SKM-1 treated with dmso at 0.1 percent for 144 hours (cell line): ENCODE measurements around the gene SLA2.
A peak's percentile ranks its signal among the peaks of the same experiment; 100 is the strongest.
"Not testable (repeated sequence)": the region's sequence is repeated elsewhere in the genome, so short reads cannot be mapped to it uniquely, and the experiment has no call there.

Experiments used
- DNase-seq: peaks from one replicate; lab custom pipeline; 2025; ENCODE audit not compliant: unreplicated experiment; lab: John Stamatoyannopoulos, UW

Gene SLA2

DNA sequence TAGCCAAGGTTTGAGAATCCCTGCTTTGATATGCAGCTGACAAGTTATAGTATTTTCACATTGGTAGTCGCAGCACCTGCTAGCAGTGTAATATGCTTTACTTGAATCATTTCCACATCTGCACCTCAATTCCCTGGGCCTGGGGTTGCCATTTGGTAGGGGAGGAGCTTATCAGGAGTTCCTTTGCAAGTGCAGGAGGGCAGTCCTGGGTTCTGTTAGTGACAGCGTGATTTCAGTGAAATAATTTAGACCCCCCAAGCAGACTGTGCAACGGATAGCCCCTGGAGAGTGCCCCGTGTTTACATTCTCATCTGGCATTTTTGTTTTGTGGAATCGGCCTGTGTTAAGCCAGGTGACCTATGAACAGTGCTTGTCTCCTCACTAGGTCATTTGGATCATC, 34.4 kb downstream of the SLA2 start:
- DNase-seq: no peak

DNA sequence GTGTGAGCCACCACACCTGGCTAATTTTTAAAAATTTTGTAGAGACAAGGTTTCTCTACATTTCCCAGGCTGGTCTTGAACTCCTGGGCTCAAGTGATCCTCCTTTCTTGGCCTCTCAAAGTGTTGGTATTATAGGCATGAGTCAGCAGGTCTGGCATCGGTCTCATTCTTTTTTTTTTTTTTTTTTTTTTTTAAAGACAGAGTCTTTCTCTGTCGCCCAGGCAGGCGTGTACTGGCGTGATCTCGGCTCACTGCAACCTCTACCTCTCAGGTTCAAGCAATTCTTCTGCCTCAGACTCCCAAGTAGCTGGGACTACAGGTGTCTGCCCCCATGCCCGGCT, 37.6 kb downstream of the SLA2 start:
- DNase-seq: not testable (repeated sequence)

DNA sequence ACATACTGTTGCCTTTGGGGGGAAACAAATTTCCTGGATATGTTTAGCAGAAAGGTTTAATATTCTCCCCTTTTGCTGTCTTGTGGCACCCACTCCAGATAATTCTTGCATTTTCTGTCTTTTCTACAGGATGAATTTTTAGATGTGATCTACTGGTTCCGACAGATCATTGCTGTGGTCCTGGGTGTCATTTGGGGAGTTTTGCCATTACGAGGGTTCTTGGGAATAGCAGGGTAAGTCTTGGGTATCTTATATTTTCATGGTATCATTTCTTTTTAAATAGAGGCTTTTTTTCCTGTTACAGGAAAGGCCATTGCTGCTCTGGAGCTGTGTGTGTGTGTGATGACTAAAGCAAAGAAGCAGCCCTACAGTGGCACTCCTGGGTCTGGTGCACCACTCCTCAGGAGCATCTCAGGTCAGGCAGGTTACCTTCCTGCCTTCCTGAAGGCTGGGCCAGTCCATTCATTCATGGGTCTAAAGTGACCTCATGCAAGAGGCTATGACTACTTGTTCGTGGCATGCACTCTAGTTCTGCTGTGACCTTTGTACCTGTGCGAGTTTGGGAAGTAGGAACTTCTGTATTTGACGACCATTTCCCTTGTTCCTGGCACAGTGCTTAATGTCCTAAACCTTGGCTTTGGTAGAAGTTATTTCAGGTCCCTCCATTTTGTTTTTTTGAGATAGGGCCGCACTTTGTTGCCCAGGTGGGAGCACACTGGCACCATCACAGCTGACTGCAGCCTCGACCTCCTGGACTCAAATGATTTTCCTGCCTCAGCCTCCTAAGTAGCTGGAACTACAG, 38.2 kb downstream of the SLA2 start:
- no peak for DNase-seq

DNA sequence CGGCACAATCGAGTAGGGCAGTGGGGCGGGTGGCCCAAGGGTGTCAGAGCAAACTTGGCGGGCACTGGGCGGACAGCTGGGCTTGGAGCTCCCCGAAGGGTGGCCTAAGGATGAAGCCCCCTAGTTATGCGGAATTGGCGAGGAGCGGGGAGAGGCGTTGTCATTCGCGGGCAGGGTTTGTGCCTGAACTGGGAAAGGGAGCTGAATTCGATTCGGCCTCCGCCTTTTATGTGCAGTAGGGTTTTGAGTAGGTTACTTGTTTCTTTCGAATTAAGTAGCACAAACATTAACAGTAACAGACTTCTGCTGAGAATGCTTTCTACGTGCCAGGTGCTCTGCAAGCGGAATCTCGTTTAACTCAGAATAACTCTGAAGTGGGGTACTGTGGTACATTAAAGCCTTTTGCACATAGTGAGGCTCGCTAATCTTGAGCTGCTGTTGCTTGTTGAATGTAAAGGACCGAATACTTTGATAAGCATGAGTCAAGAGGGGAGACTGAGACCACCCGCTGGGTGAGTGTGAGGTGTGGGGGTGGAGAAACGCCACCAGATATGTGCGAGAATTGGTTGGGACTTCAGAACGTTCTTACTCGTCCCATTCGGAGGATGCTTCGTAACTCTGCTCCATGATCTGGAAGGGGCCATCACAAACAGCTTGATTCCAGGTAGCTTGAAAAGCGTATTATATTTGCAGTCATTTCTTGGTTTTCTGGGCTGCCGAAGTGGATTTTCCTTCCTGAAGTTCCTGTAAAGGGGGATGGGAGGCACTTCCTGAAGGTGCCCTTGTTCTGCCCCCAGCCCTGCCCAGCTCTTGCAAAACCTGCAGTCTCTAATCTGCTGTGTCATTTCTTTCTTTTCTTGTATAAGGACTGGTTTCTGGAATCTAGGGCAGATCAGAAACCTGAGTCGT, 39.6 kb downstream of the SLA2 start:
- DNase-seq: peak; percentile 64

DNA sequence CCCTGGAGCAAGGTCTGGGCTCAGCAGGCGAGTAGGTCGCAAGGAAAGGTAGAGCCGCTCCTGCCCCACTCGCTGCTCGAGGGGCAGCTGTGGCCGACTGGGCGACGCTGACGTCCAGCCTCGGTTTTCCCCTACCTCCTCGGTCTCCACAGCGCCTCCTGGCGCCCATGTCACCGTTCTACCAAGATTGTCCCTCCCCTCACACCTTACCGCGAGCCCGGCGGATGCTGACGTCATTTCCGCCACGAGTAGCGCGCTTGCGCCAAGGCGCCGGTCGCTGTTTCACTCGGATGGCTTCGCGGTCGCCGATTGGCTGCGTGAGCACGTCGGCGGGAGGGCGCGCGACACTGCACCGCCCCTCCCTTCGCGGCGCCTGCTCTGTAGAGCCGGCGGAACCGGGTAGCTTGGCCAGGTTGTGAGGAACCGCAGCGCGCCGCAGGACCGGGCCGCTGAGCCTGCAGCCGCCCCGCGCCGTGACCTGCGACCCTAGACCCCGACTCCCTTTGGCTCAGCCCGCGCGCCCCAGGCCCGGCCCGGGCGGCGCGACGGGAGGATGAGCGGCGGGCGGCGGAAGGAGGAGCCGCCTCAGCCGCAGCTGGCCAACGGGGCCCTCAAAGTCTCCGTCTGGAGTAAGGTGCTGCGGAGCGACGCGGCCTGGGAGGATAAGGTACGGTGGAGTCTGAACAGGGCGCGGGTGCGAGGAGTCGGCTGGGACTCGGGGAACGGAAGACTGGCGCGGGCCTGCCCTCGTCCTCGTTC, 40.4 kb downstream of the SLA2 start, which contains the start of gene RAB5IF:
TSS of gene RAB5IF (plus strand) at position 381 of the 759 bp plus-strand sequence. CDS start at position 554, 173 bp downstream.
- DNase-seq: peak; percentile 97

DNA sequence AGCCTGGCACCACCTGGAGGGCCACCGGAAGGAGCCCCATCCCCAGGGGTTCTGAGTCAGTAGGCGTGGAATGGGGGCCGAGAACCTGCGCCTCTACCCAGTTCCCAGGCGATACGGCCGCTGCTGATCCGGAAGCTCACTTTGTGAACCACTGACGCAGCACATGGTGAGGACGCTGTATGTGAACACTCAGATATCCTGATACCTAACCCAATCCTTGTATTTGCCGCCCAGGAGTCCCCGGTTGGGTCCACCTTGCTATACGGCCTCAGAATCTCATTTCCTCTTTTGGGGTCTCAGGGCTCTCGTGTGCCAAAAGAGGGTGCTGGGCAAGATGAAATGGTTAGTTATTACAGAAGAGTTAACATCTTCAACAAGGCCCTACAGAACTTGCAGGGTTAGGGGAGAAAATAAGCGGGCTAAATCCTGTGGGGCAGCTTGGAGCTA, 41.0 kb downstream of the SLA2 start:
- no peak for DNase-seq

DNA sequence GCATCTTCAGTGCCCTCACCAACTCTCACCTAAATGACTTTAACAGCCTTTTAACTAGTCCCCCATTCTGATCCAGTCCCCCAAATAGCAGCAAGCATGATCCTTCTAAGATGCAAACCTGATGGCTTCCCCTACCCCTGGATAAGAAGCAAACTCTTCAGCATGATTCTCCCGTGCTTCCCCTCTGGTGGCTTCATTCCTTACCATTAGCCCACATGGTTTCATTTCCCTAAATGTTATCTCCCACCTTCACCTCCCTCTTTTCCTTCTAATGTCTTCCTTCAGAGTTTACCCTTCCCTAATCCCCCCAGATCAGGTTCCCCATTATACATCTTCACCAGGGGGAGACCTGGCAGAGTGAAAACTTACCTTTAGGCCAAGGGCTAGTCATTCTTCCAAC, 44.5 kb downstream of the SLA2 start:
- DNase-seq: no peak

DNA sequence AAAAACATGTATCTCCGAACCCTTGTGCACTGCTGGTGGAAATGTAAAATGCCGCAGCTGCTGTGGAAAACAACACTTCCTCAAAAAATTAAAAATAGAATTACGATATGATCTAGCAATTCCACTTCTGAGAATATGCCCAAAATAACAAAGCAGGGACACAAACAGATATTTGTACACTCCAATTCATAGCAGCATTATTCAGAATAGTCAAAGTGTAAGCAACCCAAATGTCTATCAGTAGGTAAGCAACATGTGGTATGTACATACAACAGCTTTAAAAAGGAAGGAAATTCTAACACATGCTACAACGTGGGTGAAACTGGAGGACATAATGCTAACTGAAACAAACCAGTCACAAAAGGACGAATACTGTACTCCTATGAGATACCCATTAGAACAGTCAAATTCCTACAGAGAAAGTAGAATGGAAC, 46.1 kb downstream of the SLA2 start:
- no peak for DNase-seq

DNA sequence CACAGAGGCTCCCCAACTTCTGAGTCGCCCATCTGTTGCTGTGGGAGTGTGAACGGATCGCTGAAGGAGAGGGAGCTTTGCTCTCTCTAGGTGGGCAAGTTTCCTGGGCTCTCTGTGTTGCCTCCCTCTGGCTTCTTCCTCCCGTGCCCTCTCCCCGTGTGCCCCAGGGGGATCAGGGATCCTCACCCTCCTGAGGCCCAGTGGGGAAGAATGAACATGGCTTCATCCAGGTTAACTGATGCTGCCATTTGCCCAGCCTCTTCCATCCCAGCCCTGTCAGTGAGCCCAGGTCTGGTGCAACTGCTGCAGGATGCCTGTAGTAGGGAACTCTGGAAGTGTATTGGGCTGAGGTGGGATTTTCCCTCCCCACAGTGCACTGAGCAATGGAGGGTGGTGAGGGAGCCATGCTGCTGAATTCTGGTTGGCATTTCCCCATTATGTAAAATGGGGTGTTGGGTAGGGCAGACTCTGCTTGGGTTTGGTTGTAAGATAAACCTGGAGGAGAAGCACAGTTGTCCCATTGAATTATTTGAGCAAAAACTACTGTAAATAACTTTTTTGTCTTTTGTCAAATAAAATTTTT, 52.6 kb downstream of the SLA2 start:
- no peak for DNase-seq

DNA sequence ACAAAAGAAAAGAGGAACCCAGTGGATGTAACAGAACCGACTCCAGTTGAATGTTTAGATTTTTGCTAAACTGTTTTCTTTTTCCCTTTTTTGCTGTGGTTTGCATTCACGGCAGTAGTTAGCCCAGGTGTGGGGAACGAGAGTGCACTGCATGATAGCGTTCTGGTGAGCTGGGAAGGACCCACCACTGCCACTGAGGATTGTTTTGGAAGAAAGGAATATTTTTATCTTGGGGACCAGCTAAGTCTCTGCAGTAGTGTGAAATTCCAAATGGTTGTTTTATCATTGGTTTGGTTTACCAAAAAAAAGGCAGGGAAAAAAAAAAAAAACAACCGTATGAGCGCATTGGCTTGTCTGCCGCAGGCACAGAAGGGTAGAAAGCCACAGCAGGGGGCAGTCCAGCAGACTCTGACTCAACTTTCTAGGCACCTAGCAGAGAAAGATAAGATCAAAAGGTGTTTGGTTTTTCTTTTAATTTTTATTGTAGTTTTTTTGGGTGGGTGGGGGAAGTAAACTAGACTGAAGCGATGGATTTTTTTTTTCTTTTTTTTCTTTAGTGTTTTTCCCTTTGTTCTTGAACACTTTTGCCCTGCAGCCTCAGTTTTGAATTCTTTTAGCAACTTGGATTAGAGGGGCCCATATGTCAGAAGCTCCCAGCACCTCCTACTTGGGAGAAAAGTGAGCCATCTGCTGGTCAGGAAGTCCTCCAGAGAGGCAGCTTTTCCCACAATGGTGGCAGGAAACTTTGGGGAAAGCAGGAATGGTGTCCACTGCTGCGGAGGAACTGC, 53.9 kb downstream of the SLA2 start:
- no peak for DNase-seq

DNA sequence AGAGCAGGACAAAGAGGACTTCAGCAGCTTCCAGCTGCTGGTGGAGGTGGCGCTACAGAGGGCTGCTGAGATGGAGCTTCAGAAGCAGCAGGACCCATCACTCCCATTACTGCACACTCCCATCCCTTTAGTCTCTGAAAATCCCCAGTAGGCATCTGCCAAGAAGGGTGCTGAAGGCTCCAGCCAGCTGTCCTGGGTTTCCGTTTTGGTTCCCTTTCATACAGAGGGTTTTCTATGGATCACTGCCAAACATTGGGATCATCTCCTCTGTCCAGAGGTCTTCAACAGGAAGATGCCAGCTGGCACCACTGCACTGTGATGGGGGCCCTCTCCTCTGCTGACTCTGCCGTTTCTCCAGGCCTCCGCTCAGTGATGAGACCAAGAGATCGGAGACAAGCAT, 54.7 kb downstream of the SLA2 start:
- no peak for DNase-seq

DNA sequence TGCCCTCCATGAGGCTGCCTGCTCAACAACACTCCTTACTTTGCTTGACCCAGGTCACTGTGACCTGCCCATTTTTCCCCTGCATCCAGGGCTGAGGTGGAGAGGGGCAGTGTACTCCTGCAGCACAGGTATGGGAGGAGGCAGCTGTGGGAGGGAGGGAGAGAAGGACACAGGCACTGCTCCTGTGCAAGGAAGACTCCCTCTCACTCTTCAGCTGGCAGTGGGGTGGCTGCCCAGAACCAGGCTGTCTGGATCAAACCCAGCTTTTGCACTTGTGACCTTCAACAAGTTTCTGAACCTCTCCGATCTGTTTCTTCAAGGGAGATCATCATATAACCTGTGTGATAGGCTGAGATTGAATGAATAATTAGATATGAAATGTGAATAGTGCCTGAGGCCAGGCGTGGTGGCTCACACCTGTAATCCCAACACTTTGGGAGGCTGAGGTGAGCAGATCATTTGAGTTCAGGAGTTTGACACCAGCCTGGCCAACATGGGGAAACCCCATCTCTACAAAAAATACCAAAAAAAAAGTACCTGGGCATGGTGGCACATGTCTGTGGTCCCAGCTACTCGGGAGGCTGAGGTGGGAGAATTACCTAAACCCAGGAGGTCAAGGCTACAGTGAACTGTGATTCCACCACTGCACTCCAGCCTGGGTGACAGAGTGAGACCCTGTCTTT, 58.5 kb downstream of the SLA2 start:
- DNase-seq: no peak

DNA sequence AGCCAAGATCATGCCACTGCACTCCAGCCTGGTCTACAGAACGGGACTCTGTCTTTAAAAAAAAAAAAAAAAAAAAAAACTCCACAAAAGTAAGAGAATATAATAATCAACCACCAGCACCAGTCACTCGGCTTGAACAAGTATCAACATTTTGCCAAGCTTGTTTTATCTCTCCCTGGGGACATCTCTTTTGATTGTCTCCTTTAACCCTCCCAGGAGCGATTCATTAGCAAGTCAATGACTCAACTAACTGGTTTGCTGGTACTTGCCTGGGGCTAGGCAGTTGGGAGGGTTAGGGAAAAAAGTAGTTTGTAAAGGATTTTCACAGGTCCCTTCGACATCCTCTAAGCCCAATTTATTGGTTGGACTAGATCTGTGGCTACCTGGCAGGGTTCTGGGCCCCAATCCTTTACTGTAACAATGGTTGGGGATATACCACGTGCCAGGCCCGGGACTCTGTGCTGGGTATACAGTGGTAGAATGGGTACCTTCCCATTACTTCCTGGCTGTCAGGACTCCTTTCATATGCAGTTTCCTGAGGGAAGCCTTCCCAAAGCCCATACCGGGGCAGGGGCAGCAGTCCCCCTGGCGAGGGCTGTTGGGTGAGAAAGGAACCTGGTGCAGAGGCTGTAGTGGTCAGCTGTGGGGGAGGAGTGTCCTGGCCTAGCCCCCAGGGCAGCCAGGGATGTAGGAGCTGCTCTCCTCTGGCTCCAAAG, 60.4 kb downstream of the SLA2 start:
- DNase-seq: no peak

DNA sequence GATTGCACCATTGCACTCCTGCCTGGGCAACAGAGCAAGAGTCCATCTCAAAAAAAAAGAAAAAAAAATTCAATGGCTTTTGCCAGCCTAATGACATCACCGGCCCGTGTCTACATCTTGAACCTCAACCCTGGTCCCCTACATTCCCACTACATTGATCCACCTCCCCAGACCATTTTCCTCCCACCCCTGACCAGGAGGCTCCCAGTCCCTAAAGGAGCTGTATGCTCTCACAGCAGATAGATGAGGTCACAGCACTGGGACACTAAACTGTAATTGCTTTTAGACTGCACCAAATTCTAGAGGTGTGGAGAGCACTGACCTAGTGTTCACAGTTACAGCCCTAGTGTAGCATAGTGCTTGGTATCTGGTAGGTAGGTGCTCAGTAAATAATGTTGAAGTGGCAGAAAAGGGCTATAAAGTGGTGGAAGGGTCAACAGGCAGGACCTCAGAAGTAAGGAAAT, 61.9 kb downstream of the SLA2 start:
- DNase-seq: no peak

DNA sequence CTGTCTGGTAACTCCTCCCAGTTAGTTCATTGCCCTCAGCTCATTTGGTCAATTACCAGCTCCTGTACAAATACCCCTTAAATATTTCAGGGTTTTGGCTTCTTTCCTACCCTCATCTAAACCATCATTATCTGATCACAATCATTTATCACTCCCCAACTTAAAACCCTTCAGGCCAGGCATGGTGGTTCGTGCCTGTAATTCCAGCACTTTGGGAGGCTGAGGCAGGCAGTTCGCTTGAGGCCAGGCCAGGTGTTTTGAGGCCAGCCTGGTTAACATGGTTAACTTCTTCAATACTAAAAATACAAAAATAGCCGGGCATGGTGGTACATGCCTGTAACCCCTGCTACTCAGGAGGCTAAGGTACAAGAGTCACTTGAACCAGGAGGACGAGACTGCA, 63.2 kb downstream of the SLA2 start:
- no peak for DNase-seq

DNA sequence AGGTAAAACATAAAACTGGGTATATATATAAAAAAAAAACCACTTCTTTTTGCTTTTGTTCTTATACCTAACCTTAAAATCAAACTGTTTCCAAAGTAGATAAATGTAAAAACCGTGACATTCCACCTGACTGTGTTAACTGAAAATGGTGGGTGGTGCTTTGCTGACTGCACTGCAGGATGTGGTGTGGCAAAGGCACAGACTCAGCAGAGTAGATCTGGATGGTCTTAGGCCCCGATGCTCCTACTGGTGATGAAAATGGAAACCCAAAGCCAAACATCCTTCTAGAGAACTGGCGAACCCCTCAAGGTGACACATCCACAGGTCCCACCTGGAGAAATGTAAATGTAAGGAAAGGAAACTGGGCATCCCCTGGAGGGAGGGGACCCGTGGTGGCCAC, 63.7 kb downstream of the SLA2 start:
- no peak for DNase-seq

DNA sequence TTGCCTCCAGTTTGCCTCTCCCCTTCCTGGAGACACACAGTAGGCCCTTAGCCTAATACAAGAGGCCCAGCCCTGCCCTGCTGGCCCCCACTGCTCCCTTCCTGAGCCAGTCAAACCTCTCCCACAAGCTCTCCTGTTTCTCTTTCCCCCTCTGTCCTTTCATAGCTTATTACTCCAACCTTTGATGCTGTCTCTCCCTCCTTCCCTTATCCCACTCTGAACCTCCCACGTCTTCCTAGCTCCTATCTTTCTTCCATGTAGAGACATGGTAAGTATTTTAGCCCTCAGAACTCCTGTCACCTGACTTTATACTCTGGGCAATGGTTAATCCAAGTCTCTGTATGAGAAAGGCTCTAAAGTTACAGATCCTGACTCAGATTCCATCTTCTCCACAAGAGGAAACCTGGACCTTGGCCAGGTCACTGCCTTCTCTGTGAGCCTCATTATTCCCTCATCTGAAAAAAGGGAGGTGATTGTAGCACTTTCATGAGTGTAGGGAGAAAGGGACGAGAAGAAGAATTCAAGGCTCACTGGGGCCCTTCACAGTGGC, 65.9 kb downstream of the SLA2 start:
- DNase-seq: no peak

DNA sequence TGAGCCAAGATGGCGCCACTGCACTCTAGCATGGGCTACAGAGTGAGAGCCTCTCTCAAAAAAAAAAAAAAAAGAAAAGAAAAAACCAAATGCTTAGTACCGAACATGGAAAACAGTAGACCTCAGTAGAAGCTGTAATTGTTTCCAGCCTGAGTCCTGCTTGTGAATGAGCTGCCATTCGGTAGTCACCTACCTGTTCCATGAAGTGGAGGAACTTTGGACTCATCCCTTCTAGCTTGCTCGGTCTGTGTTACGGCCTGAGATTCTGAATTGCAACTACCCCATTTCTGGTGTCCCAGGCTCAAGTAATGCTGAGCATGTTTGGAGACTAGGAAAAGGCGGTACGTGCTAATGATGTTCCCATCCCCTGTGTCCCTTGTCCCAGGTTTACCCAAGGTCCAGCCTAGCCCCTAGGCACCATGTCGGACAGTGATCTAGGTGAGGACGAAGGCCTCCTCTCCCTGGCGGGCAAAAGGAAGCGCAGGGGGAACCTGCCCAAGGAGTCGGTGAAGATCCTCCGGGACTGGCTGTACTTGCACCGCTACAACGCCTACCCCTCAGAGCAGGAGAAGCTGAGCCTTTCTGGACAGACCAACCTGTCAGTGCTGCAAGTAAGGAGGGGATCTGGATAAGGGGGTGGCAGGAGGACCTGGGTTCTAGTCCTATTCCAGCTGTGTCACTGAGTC, 67.5 kb downstream of the SLA2 start:
- no peak for DNase-seq
